Activated CD8-positive, alpha-beta memory T cell treated with anti-CD3 and anti-CD28 coated beads, Interleukin-2, amount 50 U/mL, for 24 hours (primary cell): ENCODE data around the gene PCDH1.
"Not testable (repeated sequence)": the region's sequence is repeated elsewhere in the genome, so short reads cannot be mapped to it uniquely, and the experiment has no call there.

Experiments used
- DNase-seq: peaks from one replicate; pipeline ENCODE4 v3.0.0-alpha.2; 2020; ENCODE audit errors: extremely low read depth

PCDH1 gene

DNA sequence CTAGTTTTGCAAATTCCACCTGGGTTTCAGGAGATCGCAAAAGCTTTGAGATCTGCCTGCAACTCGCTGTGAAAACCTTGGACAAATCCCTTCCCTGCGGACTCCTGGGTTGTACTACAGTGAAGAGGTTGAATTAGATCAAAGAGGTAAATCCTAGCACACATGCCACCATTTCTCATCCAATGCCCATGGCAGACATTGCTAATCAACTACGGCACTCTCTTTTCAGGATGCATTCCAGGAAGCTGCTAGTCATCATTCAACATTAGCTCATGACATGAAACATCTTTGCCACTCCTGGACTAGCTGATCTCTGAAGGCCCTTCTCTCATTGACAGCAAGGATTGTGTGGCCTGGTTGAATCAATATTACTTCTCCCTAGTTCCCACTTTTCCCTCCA is 46.1 kb downstream of the PCDH1 start:
- DNase-seq: no peak

DNA sequence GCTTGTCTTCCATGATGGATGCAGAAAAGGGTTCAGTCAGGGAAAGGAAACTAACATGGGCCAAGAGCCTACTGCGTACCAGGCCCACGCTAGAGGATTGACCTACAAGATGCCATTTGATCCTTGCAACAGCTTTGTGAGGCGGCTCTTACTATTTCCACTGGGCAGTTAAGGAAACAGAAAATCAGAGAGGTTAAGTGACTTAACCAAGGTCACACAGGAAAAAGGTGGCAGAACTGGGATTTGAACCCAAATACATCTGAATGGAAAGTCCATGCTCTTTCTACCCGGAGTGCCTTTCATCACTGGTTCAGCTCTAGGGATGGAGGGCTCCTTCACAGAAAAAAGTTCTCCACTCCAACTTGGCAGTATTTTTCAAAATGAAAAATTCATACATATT is 50.0 kb downstream of the PCDH1 start:
- no peak for DNase-seq

DNA sequence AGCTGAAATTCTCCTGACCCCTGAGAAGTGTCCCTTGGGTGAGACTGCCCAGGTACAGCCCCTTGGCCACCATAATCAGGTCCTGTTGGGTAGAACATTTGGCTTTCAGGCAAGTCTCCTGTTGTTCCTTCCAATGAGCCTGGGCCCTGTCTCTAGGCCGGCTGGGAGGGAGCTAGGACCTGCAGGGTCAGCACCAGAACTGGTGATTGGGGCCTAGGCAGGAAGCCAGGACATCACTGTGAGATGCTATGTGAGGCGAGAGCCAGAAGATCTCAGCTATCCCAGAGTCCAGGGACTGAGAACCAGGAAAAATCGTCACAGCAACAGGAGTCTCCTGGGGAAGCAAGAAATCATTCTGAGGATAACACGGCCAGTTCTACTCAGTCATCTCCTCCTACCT is 51.5 kb downstream of the PCDH1 start:
- DNase-seq: no peak

DNA sequence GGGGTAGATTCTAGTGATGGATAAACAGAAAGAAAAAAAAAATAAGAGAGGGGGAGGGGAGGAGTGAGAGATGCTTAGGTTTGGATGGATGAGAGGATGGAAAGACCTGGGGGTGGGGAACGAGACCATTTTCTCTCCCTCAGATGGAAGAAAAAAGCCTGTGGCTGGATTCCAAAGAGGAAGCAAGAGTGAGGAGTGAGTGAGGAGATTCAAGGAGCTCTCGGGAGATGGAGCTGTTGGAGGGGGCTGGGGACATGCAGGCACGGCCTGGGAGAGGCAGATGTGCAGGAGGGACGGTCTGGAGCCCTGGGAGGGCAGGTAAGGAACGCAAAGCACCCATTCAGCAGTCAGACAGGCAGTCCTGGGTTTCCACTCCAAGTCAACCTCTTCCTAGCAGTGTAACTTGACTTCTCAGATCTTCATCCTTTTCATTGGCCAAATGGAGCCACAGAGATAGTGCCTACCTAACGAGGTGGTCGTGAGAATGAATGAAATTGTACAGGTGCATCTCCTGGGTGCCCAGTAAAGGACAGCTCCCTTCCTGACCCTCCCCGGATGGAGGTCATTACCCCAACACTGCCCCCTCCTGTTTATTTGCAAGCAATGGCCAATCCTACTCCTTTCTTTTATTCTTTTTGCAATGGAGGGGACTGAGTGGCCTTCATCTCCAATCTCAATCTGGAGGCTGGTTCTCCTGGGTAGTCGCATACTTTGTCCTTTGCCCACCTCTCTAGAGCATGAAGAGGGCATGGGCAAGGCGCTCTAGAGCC is 52.2 kb downstream of the PCDH1 start:
- DNase-seq: no peak

DNA sequence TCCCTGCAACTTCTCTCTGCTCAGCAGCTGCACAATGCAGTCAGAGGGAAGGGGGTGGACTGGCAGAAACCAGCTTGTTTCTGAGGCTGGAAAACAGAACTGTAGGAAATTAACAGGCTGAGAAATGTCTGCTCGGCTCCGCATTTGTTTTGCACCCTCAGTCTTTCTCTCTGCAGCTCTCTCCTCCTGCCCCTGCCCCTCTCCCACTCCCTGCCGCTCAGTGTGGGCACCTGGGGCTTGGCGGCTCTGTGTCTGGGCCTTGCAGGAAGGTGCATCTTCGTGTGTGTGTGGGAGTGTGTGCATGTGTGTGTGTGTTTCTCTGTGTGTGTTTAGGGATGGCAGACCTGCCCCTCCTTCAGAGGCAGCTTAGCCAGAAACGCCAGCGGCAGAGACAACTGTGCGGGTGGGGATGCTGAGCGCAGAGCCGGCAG is 53.0 kb downstream of the PCDH1 start:
- no peak for DNase-seq

DNA sequence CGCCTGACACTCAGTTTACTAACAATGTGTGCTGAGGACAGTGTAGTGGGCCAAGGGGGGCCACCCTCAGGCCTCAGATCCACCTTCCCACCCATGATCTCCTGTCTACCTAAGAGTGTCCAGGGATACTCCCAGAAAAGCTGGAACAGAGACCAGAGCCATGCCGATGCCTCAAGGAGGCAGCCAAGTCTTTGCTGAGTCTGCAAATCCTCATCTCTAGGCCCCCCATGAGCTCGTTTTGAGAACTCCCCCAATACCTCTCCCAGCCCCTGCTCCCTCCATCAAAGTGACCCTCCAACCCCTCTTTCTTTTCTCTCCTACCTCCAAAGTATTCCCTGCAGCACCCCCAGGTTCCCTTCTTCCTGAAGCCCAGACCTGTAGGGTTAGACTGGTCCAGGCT is 53.5 kb downstream of the PCDH1 start:
- DNase-seq: no peak

DNA sequence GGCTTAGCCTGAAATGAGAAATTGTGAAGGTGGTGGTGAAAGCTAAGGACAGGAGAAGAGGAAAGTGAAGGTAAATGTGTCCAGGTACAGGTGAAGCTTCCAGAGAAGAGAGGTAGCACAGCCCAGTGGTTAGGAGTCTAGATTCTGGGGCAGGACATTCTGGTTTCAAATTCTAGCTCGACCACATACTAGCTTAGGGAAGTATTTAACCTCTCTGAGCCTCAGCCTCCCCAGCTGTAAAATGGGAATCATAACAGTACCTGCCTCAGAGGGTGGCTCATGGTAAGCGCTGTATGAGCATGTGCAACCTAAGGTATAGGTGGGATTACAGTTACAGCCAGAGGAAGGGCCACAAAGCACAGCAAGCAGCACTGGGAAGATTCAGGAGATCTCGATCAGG is 55.2 kb downstream of the PCDH1 start:
- no peak for DNase-seq

DNA sequence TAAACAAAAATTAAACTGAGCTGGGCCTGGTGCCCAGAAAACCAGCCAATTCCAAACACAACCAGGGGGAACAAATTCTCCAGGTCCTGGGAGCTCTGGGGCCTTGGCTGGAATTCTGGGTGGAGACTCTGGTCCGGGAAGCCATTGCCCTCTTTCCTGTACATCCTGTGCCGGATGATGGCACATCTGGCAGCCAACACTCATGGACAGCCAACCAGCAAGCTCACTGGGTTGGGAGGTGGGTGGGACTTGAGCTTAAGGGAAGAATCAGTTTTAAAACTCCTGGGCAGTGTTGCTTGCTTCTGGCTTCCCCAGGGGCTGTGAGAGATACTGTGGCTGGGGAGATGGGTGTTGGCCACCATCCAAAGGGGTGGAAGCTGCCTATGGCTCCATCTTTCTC is 56.1 kb downstream of the PCDH1 start:
- no peak for DNase-seq

DNA sequence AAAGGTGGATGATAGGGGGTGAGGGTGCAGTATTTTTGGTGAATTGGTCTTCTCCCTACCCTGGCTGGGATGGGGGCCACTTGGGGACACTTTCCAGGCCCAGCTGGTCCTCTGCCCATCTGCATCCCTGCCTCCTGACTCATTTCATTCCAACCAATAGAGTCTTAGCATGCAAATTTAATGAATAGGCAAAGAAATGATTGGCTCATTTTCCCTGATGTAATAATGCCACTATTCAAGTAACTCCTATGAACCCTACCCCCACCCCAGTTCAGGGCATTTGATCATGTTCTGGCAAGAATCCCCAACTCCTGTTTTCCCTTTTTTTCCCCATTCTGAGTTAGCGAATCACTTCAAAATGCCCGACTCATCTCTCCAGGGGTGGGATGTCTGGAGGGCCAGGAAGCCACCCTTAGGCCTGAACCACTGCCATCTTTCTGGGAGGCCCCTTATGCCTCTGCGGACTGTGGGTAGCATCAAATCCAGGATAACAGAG is 56.7 kb downstream of the PCDH1 start:
- no peak for DNase-seq

DNA sequence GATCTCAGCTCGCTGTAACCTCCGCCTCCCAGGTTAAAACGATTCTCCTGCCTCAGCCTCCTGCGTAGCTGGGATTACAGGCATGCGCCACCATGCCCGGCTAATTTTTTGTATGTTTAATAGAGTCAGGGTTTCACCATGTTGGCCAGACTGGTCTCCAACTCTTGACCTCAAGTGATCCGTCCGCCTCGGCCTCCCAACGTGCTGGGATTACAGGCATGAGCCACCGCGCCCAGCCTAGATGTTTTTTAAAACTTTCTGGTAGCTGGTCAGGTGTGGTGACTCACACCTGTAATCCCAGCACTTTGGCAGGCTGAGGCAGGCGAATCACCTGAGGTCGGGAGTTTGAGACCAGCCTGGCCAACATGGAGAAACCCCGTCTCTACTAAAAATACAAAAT is 57.5 kb downstream of the PCDH1 start:
- DNase-seq: not testable (repeated sequence)

DNA sequence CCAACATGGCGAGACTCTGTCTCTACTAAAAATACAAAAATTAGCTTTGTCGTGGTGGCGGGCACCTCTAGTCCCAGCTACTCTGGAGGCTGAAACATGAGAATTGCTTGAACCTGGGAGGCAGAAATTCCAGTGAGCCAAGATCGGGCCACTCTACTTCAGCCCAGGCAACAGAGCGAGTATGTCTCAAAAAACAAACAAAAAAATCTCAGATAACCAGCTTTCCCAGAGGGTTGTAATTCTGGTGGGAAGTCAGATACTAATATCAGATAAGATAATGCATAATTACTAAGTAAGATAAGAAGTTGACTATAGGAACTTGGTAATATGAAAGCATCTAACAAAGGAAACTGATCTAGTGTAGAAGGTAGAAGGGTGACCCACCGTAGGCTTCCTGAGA is 60.6 kb downstream of the PCDH1 start:
- DNase-seq: no peak

DNA sequence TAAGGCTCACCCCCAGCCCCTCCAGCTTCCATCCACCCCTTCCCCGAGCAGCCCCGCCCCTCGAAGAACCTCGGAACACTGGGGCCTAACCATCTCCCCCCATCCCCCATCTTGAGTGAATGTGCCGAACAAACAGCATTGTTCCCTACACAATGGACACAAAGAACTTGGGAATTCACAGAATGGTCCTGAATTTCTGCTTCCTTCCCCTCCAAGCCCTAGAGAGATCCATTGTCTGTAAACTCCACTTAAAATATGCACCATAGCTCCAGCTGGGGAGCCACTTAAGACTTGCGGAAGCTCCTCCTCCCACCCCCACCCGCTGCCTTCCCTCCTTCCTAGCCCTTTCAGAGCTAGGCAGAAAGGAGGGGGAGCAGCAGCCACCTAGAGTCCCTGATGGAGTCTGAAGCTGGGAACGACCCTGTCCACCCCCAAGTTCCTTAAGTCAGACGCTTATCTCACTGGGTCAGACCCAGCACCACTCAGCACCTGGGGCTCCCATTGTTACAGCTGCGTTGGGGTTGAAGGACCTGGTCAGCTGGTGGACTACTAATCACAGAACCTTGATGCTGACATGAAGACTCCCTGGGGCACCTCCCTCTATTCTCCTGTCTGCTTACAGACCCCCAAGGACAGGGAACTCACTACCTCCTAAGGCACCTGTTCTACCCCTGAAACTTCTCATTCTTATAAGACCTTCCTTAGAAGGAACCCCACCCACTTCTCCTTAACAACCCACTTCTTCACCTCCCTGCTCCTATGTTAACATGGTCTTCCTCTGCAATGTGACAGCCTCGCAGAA is 61.4 kb downstream of the PCDH1 start:
- no peak for DNase-seq

DNA sequence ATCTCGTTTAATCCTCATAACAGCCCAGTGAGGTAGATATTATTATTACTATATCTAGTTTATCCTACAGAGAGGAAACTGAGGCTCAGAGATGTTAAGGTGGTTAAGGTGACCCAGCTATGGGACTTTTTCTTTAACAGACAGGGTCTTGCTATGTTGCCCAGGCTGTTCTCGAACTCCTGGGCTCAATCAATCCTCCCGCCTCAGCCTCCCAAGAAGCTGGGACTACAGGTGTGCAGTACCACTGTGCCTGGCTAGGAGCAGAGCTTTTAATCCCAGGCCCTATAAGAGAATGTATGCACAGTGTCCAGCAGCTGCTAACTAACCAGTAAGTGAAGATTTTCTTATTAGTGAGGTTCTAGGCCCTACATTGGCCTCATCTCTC is 62.4 kb downstream of the PCDH1 start:
- no peak for DNase-seq

DNA sequence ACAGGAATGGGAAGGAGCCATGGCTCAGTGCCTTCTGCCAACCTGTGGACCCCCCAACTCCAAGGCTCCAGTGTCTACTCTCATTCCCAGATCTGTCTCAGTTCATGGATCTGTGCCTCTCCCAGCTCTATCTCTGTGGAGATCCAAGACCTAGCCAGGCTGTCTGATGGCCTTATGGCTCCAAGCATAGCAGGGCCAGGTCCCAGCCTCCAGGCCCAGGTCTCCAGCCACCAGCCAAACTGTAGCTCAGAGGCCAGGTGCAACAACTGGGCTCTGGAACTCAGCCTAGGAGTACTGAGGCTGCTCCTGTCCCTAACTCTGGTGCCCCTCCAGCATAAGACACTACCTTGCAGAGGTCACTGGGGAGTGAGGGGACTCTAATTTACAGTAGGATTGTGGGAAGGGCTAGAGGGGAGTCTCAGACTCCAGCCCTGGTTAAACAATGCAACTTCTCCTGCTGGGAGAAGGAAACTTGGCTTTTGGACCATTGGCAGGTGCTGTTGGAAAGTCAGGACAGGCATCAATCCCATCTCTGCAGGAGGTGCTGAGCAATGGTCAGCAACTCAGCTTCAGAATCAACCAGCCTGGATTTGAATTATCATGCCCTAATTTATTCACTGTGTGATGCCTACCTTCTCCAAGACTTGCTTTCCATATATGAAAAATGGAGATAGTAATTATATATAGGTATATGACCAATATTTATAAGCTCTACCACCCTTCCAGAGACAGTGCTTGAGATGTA is 63.0 kb downstream of the PCDH1 start:
- no peak for DNase-seq

DNA sequence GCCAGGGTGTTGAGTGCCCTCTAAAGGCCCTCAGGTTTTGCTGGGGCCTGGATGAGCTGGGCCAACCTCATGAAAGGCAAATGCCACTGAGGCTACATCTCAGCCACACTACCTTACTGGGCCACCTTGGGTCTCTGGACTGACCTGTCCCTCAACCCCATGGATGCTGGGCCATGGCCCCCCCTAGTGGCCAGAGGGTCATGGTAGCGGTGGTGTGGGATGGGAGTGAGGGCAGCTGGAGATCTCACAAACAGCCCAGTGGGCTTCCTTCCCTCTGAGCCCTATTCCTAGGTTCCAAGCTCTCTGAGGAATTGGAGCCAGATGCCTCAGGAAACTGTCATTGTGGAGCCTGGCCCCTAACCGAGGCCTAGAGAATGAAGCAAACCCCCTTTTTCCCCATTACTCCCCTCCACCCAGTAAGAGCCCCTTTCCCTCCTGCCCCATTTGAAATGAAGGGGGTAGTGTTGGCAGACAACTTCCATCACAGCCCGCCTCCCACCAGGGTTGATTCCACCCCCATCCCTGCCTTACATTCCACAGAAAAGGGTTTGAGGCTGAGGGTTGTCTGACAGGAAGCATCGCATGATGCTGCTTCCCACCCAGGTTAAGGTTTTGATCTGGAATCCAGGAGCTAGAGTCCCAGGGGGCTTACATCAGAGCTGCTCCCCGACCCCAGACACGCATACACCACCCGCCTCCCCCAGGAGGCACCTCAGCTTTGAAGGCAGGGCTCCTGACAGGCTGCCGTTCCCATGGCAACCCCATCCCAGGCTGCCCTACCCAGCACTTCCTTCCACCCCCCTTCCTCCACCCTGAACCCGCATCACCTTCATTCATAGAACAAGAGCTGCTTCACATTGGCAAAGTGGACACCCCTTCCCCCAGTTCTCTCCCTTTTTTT is 63.9 kb downstream of the PCDH1 start:
- DNase-seq: no peak

DNA sequence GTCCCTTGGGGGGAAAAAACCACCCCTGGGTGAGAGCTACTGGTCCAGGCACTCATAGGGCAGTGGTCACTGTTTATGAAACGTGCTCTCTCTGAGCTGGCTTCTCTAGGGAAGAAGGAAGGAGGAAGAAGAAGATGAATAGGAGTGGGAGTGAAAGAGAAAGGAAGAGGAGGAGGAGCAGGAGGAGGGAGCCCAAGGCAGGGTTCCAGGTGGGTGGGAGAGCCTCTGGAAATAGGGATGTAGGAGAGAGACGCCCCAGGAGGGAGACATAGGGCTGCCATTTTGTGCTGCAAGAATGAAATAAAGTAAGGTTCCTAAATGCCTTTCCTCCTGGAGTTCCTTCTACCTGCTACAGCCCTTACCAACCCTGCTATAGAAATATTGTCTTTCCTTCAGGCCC is 65.7 kb downstream of the PCDH1 start:
- no peak for DNase-seq

DNA sequence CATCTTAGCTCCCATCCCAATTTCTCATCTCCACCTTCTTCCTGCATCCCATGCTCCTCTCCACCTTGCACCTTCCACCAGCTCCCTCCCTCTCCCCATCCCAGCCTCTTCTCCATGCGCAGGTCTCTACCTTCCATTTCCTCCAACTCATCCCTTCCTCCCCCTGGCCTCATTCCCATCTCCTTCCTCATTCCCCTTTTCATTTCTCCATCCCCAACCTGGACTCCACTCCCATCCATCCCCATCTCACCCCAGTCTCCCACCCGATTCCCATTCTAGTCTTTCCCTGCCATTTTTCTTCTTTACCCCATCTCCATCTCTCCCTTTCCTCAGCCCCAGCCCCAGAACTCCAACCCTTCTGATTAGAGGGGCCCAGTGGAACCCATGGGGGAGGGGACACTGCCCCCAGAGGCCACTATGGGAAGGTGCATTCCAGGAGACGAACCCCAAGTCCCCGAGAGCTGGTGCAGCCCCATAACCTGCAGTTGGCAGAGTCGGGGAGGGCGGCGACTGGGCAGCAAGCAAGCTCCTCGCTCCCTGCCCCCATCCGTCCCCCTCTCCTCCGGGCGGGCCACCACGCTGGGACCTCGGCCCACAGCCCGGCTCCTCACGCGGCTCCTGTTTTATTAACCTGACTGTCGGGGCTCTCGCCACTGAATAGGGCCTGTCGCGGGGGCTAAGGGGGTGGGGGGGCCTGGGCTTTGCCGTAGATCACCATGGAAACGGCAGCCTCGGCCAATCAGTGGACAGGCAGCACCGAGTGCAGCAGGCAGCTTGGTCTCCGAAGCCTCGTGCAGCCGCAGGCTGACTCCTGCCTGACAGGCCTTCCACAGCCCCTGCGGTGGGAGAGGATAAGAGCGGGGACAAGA is 66.7 kb downstream of the PCDH1 start:
- no peak for DNase-seq

DNA sequence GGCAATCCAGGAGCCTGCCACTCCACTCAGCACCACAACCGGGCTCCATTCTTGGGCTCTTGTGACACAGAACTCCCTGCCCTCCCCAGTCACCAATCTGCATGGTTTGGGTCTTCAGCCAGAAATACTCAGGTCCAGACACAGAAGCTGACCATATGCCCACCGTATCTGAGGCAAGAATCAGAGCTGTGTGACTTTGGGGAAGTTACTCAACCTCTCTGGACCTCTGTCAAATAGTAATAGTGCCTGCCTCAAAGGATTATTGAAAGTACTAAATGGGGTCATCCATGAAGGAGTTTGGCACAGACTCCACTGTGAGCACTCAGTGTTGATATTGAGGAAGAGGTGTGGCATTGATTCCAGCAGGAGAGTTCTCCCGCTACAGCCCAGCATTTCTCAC is 67.5 kb downstream of the PCDH1 start:
- no peak for DNase-seq

DNA sequence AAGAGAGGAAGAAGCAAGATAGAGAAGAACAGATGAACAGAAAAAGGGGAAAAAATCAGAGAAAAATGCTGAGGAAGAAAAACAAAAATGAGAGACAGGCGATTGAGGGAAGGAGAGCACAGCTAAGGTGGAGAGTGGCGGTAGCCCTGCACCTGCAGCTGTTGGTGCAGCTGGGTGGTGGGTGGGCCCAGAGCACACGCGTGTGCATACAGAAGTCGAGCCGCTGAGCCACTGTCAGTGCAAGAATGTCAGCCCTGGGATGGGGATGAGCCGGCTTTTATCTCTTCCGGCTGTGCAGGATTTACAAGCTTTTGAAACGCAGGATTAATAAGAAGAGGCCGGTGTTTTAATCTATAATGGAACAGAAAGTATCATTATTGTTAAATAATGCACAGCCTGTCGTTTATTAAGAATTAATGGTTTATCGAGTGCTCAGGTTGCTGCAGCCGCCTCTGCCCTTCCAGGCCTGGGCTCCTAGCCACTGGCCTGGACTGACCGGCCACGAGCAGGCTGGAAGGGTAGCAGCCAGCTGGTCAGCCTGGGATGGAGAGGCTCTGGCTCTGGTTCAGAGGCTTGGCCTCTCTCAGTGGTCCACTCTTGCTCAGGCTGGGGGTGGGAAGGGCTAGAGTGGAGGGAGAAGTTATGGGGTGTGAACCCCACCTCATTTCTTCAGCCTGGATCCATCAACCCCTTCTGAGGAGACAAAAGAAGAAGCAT is 68.7 kb downstream of the PCDH1 start:
- no peak for DNase-seq

DNA sequence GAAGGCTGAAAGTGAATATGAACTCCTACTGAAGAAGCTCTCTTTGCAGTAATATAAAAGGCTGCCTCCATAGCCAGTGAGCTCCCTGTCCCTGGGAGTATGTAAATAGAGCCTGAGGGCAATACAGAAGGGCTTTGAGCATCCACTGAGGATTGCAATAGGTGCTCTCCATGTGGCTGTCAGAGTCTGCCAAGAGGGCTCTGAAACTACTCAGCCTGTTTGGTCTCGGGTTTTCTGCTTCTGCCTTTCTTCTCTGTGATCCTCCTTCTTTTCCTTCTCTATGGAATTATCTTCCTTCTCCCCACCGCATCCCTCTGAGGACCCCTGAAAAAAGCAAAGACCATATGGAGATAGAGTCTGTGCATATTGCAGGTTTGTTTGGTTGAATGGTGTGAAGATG is 69.4 kb downstream of the PCDH1 start:
- no peak for DNase-seq
